GM18870 (cell line): ENCODE results near the gene LIN52.

ENCODE experiments used
- ATAC-seq: cut with Tn5 transposase; IDR thresholded peaks from one replicate; pipeline ENCODE4 v1.9.1; 2021; ENCODE audit warnings: moderate library complexity; ENCODE audit not compliant: unreplicated experiment

LIN52 gene

GRCh38 chr14:74084277-74085046, at the start of gene LIN52, which contains the start of gene ALDH6A1:
Gene LIN52 (plus strand): TSS chr14:74084956. CDS start chr14:74084975, 19 bp downstream.
Gene ALDH6A1 (minus strand): TSS chr14:74084453. CDS start chr14:74084394, 59 bp downstream.
- peak; percentile 82 for ATAC-seq

GRCh38 chr14:74035556-74035955, 49.2 kb upstream of the LIN52 start:
- ATAC-seq = no peak

GRCh38 chr14:74038020-74038859, 46.5 kb upstream of the LIN52 start:
- no peak for ATAC-seq

- no peak for ATAC-seq
These were observed 42.5 kb upstream of the LIN52 start for GRCh38 chr14:74042296-74042695.

GRCh38 chr14:74045522-74045921, 39.2 kb upstream of the LIN52 start:
- ATAC-seq = no peak

GRCh38 chr14:74048281-74048680, 36.5 kb upstream of the LIN52 start:
- ATAC-seq = no peak

GRCh38 chr14:74049876-74050495, 34.8 kb upstream of the LIN52 start:
- ATAC-seq = no peak

GRCh38 chr14:74062809-74063150, 22.0 kb upstream of the LIN52 start:
- no peak for ATAC-seq

- no peak for ATAC-seq
These were observed 20.3 kb upstream of the LIN52 start for GRCh38 chr14:74064426-74064825.

GRCh38 chr14:74064883-74065282, 19.9 kb upstream of the LIN52 start:
- no peak for ATAC-seq

GRCh38 chr14:74065746-74066575, 18.8 kb upstream of the LIN52 start:
- ATAC-seq = no peak

GRCh38 chr14:74077401-74077800, 7.4 kb upstream of the LIN52 start:
- ATAC-seq = no peak

- ATAC-seq = no peak
These were observed 3.8 kb upstream of the LIN52 start for GRCh38 chr14:74080820-74081460.

- ATAC-seq = no peak
These were observed 3.3 kb upstream of the LIN52 start for GRCh38 chr14:74081491-74081890.

GRCh38 chr14:74083161-74083560, 1.6 kb upstream of the LIN52 start:
- no peak for ATAC-seq

- ATAC-seq = peak; percentile 6
These were observed 926 bp upstream of the LIN52 start for GRCh38 chr14:74083784-74084276.

GRCh38 chr14:74085047-74085637, 386 bp downstream of the LIN52 start:
- ATAC-seq = peak; percentile 11

- no peak for ATAC-seq
These were observed 1.1 kb downstream of the LIN52 start for GRCh38 chr14:74085828-74086227.

- ATAC-seq = no peak
These were observed 4.7 kb downstream of the LIN52 start for GRCh38 chr14:74089251-74090020.
